K562 (cell line): ENCODE measurements around the gene STK32C. TPM values are rescaled to one million over a fixed set of nuclear protein-coding genes. Genes with fewer than 3 reads are reported as not detected.

Source experiments
- ATAC-seq: fragments of 200-7000 bp; cut with Tn5 transposase; 3 replicates; pipeline ENCODE4 v1.9.1; 2020; ENCODE audit warnings: moderate library complexity
- BruUV-seq: library from RNA; stranded (reverse); fragments of 400-500 nt; replicated peaks from 2 replicates; lab custom pipeline; 2021; lab: Mats Ljungman, UMichigan
- CTCF ChIA-PET: fragments of 300-600 bp; formaldehyde crosslinking; extraction: SDS; loops from one replicate; lab custom pipeline; 2021; ENCODE audit warnings: low intra/inter-chr PET ratio; lab: Yijun Ruan, JAX
- POLR2A ChIA-PET: fragments of 300-600, 350-650 bp; sonication (Branson Sonifier 250); formaldehyde crosslinking; extraction: SDS; loops from one replicate; lab custom pipeline; 2021; ENCODE audit warnings: antibody characterized with exemption, inconsistent platforms; lab: Yijun Ruan, JAX
- DNase-seq, 4 experiments: peaks; one replicate each; pipeline versions ENCODE4 v3.0.0 to v3.0.0-alpha.2; 2011 to 2018; ENCODE audit warnings: low spot score in 3 of 4, mixed read lengths in 3 of 4; ENCODE audit errors: extremely low read depth in 1 of 4
- FAIRE-seq: peaks from 2 replicates; lab custom pipeline; 2011; peaks lifted over from hg19 to GRCh38; lab: Jason Lieb, UNC
- H2AFZ ChIP-seq: 2 replicates; pipeline ENCODE4 v1.6.0; 2011; ENCODE audit warnings: low read depth, low read length, control low read depth, inconsistent platforms
- H3K27ac ChIP-seq: fragments of 200-600 bp; 3 replicates; pipeline ENCODE4 v1.8.0; 2011; ENCODE audit warnings: low read depth, mild to moderate bottlenecking, control low read depth, inconsistent platforms, low read length, moderate library complexity, mixed read lengths; ENCODE audit errors: extremely low read depth
- H3K27me3 ChIP-seq, 2 experiments: fragments of 300-600 bp in 1 of 2; 2 replicates in 1 of 2; 3 replicates in 1 of 2; pipeline versions ENCODE4 v1.6.0 to v1.8.0; 2011; ENCODE audit warnings: inconsistent platforms in 2 of 2, low read length in 2 of 2, mild to moderate bottlenecking in 1 of 2, mixed read lengths in 1 of 2, moderate library complexity in 1 of 2; ENCODE audit not compliant: control insufficient read depth in 2 of 2, insufficient read depth in 2 of 2
- H3K36me3 ChIP-seq: fragments of 300-600 bp; 3 replicates; pipeline ENCODE4 v1.8.0; 2011; ENCODE audit warnings: mild to moderate bottlenecking, low read length, inconsistent platforms; ENCODE audit not compliant: control insufficient read depth, insufficient read depth
- H3K4me1 ChIP-seq, 2 experiments: fragments of 200-600 bp in 1 of 2; replicated peaks in 1 of 2; 2 replicates in 1 of 2; 3 replicates in 1 of 2; pipeline versions ENCODE4 v1.5.1 to v1.8.0; 2011; ENCODE audit warnings: inconsistent platforms in 2 of 2, low read length in 2 of 2, mild to moderate bottlenecking in 1 of 2, mixed read lengths in 1 of 2, moderate library complexity in 1 of 2; ENCODE audit not compliant: control insufficient read depth in 2 of 2, insufficient read depth in 2 of 2
- H3K4me2 ChIP-seq: 2 replicates; pipeline ENCODE4 v1.6.1; 2011; ENCODE audit warnings: low read length, control low read depth, inconsistent platforms, mixed read lengths; ENCODE audit not compliant: insufficient read depth
- H3K4me3 ChIP-seq: fragments of 200-600 bp; sonication (generic), shearing (Covaris generic); 2 replicates; pipeline ENCODE4 v1.5.1; 2016; ENCODE audit warnings: control low read depth, inconsistent platforms
- H3K79me2 ChIP-seq: fragments of 200-600 bp; 3 replicates; pipeline ENCODE4 v1.8.0; 2011; ENCODE audit warnings: low read length, inconsistent platforms; ENCODE audit not compliant: control insufficient read depth, insufficient read depth
- H3K9ac ChIP-seq, 2 experiments: 2 replicates each; pipeline versions ENCODE4 v1.6.0 to v1.6.1; 2011; ENCODE audit warnings: low read depth in 2 of 2, low read length in 2 of 2, control low read depth in 1 of 2, inconsistent platforms in 1 of 2, mild to moderate bottlenecking in 1 of 2, mixed read lengths in 1 of 2; ENCODE audit not compliant: insufficient read depth in 1 of 2
- H3K9me1 ChIP-seq: one replicate; pipeline ENCODE4 v1.6.0; 2011; ENCODE audit warnings: inconsistent platforms, mild to moderate bottlenecking, low read length, moderate library complexity; ENCODE audit not compliant: control insufficient read depth, insufficient read depth
- H3K9me3 ChIP-seq: replicated peaks from 2 replicates; pipeline ENCODE4 v1.5.1; 2011; ENCODE audit warnings: low read depth, low read length, inconsistent platforms; ENCODE audit not compliant: control insufficient read depth, insufficient read depth
- H4K20me1 ChIP-seq: replicated peaks from 2 replicates; pipeline ENCODE4 v1.6.1; 2011; ENCODE audit warnings: low read length, inconsistent platforms, mixed read lengths; ENCODE audit not compliant: control insufficient read depth, insufficient read depth
- CEBPG ChIP-seq, 3 experiments: fragments of 200-800 bp in 1 of 3; sonication (Bioruptor generic) in 1 of 3; sonication (generic) in 1 of 3; formaldehyde crosslinking in 1 of 3; IDR thresholded peaks in 2 of 3; conservative IDR thresholded peaks in 1 of 3; 2 replicates each; pipeline versions ENCODE4 v1.6.1 to v1.8.0; 2016 to 2022; ENCODE audit warnings: missing compliant biosample characterization in 2 of 3, missing genetic modification characterization in 2 of 3, mild to moderate bottlenecking in 1 of 3, missing genetic modification reagents in 1 of 3
- CHD4 ChIP-seq: fragments of 200-600 bp; sonication (generic); IDR thresholded peaks from 3 replicates; pipeline ENCODE4 v1.6.1; 2012; ENCODE audit warnings: low read depth, mild to moderate bottlenecking, mixed read lengths, low read length, inconsistent platforms; ENCODE audit not compliant: insufficient read depth, insufficient replicate concordance, poor library complexity, severe bottlenecking
- GATAD2A ChIP-seq: fragments of 450-650 bp; IDR thresholded peaks from 2 replicates; pipeline ENCODE4 v1.6.1; 2017
- IRF2 ChIP-seq: sonication (generic); formaldehyde crosslinking; IDR thresholded peaks from 2 replicates; pipeline ENCODE4 v1.8.1; 2022; ENCODE audit warnings: mild to moderate bottlenecking, missing genetic modification reagents
- MTA3 ChIP-seq: fragments of 450-650 bp; formaldehyde crosslinking; IDR thresholded peaks from 2 replicates; pipeline ENCODE4 v1.6.1; 2017; ENCODE audit warnings: mild to moderate bottlenecking, borderline replicate concordance
- PHF8 ChIP-seq: fragments of 200-600 bp; sonication (generic); IDR thresholded peaks from 2 replicates; pipeline ENCODE4 v1.6.1; 2012; ENCODE audit warnings: mixed run types, mild to moderate bottlenecking, inconsistent platforms, low read length, moderate library complexity, borderline replicate concordance
- SRF ChIP-seq, 2 experiments: fragments of 250-450, 450-650 bp in 1 of 2; sonication (Bioruptor Pico) in 1 of 2; sonication (generic) in 1 of 2; formaldehyde crosslinking; IDR thresholded peaks; 2 replicates each; pipeline versions ENCODE4 v1.5.0 to v1.5.1; 2020 to 2022; ENCODE audit warnings: mild to moderate bottlenecking in 1 of 2, missing genetic modification reagents in 1 of 2
- ZBTB1 ChIP-seq: sonication (generic); formaldehyde crosslinking; IDR thresholded peaks from 2 replicates; pipeline ENCODE4 v1.8.1; 2023; ENCODE audit warnings: missing genetic modification reagents, low read depth, mild to moderate bottlenecking, borderline replicate concordance
- ZNF212 ChIP-seq: fragments of 450-650 bp; formaldehyde crosslinking; IDR thresholded peaks from 2 replicates; pipeline ENCODE4 v1.4.0; 2020; ENCODE audit warnings: mild to moderate bottlenecking
- WGBS: fragments of 100-300 bp; shearing (Covaris generic); methylation state at CpG from one replicate; pipeline ENCODE4 v1.1.6; 2016; ENCODE audit warnings: low coverage, mixed read lengths; ENCODE audit not compliant: insufficient coverage; ENCODE audit errors: missing lambda C conversion rate; 5-methylcytosine and 5-hydroxymethylcytosine counted together
- in situ Hi-C: fragments of 300-500 bp; cut with MboI; formaldehyde crosslinking; loops from 4 replicates; pipeline ENCODE4 v1.15.0; 2018; ENCODE audit warnings: inconsistent platforms, mixed read lengths
- intact Hi-C: fragments of 100-400 bp; cut with micrococcal nuclease; formaldehyde crosslinking; loops from 2 replicates; pipeline ENCODE4 v1.14.2; 2022
- polyA plus RNA-seq, 8 experiments: library from polyadenylated mRNA; depleted of rRNA in 4 of 8; stranded (reverse) in 5 of 8; unstranded in 3 of 8; fragments of >200 nt; fragmentation: Nextera tagmentation in 2 of 8; fragmentation: Illumina TruSeq in 1 of 8; extraction: Ambion mirVana in 2 of 8; extraction: Trizol in 1 of 8; gene quantifications; 2 replicates each; pipeline versions ENCODE4 v1.2.1 to v1.2.3, GENCODE V29; 2011 to 2014; ENCODE audit warnings: inconsistent platforms in 1 of 8, missing spikeins in 1 of 8
- total RNA-seq, 7 experiments: library from RNA; depleted of rRNA in 6 of 7; stranded (reverse); fragments of >200 nt in 6 of 7; fragmentation: Illumina TruSeq in 2 of 7; extraction: Trizol in 2 of 7; gene quantifications; 2 replicates each; pipeline versions ENCODE4 v1.2.1 to v1.2.3, GENCODE V29; 2011 to 2021; ENCODE audit warnings: low replicate concordance in 1 of 7
- TF ChIP-seq, protein P1 (sequence below): sonication (generic); formaldehyde crosslinking; IDR thresholded peaks from 2 replicates; pipeline ENCODE4 v1.8.1; 2023; ENCODE audit warnings: mild to moderate bottlenecking, missing genetic modification reagents
- TF ChIP-seq, protein P2 (sequence below), 2 experiments: fragments of 200-800 bp in 1 of 2; sonication (Bioruptor generic) in 1 of 2; sonication (generic) in 1 of 2; formaldehyde crosslinking in 1 of 2; IDR thresholded peaks in 1 of 2; conservative IDR thresholded peaks in 1 of 2; 2 replicates each; pipeline versions ENCODE4 v1.5.0 to v1.6.1; 2016 to 2020; ENCODE audit warnings: missing compliant biosample characterization in 1 of 2, missing genetic modification characterization in 1 of 2, missing genetic modification reagents in 1 of 2
- TF ChIP-seq, protein P3 (sequence below): sonication (generic); formaldehyde crosslinking; IDR thresholded peaks from 2 replicates; pipeline ENCODE4 v1.8.1; 2022; ENCODE audit warnings: missing genetic modification reagents
- TF ChIP-seq, protein P4 (sequence below): fragments of 250-450 bp; sonication (Bioruptor Pico); IDR thresholded peaks from 2 replicates; pipeline ENCODE4 v1.8.0; 2022; ENCODE audit warnings: inconsistent platforms, mild to moderate bottlenecking, moderate library complexity, borderline replicate concordance

The STK32C gene
- total and polyA plus RNA-seq, 9 of the 15 experiments (the other 6 are each of a cell fraction or from before 2014, with no cell fraction given): 1.5 to 20.9 (median 6.5) TPM

DNA sequence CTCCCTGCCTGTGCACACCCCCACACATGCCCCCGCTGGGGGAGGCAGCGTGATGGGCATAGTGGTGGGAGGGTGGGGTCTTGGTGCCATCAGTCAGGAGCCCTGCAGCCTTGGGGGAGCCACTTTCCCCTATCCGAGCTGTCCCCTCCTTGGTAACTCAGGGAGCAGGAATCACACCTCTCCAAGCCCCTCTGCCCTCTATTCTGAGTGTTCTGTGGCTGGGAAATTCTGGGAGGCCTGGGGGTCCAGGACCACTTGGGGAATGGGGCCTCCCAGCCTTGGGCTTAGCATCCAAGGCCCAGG lies 109.7 kb downstream of the STK32C start:
- H2AFZ ChIP-seq: no peak overlapping the region
- no peak for DNase-seq
- H3K4me2 ChIP-seq: no peak overlapping the region
- no peaks in the 10 kb centered on the region for H3K9me3 ChIP-seq
- H3K4me3 ChIP-seq: no peak overlapping the region
- POLR2A ChIA-PET: no interaction called here
- no peak overlapping the region for H3K9ac ChIP-seq
- no peak for ATAC-seq
- H3K27ac ChIP-seq: no peak overlapping the region
- intact Hi-C loops (no loop called here), in situ Hi-C loops (no loop called here)
- no peaks in the 10 kb centered on the region; the same call in 1 of the 2 replicates for H4K20me1 ChIP-seq
- no peaks in the 10 kb centered on the region for H3K4me1 ChIP-seq
- peaks cover 0 to 36% of the 10 kb centered on the region in 2 experiments; a peak in 2 of 5 replicates for H3K27me3 ChIP-seq
- no peak for FAIRE-seq
- no peaks in the 10 kb centered on the region for H3K79me2 ChIP-seq
- H3K36me3 ChIP-seq: no peaks in the 10 kb centered on the region
- BruUV-seq: no TSS peak
- H3K9me1 ChIP-seq: no peaks in the 10 kb centered on the region
- CTCF ChIA-PET: no interaction called here
- 0% methylated on average over 1 of the region's 3 CpGs for WGBS
- TF ChIP-seq CEBPG (CRISPR knock-in tag; IDR thresholded peaks at IDR 0.05) (no peak), CEBPG (tag; conservative IDR thresholded peaks at IDR 0.05 in 1 of 2, IDR thresholded peaks at IDR 0.05 in 1 of 2) (no peak), SRF (CRISPR knock-in tag; IDR thresholded peaks at IDR 0.05) (no peak), PHF8 (no peak), ZBTB1 (no peak), MTA3 (no peak), GATAD2A (no peak), IRF2 (CRISPR knock-in tag) (no peak), CHD4 (no peak), ZNF212 (CRISPR knock-in tag) (no peak)
- TF ChIP-seq, protein P1, sequence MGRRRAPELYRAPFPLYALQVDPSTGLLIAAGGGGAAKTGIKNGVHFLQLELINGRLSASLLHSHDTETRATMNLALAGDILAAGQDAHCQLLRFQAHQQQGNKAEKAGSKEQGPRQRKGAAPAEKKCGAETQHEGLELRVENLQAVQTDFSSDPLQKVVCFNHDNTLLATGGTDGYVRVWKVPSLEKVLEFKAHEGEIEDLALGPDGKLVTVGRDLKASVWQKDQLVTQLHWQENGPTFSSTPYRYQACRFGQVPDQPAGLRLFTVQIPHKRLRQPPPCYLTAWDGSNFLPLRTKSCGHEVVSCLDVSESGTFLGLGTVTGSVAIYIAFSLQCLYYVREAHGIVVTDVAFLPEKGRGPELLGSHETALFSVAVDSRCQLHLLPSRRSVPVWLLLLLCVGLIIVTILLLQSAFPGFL (CRISPR knock-in tag): no peak
- TF ChIP-seq, protein P2, sequence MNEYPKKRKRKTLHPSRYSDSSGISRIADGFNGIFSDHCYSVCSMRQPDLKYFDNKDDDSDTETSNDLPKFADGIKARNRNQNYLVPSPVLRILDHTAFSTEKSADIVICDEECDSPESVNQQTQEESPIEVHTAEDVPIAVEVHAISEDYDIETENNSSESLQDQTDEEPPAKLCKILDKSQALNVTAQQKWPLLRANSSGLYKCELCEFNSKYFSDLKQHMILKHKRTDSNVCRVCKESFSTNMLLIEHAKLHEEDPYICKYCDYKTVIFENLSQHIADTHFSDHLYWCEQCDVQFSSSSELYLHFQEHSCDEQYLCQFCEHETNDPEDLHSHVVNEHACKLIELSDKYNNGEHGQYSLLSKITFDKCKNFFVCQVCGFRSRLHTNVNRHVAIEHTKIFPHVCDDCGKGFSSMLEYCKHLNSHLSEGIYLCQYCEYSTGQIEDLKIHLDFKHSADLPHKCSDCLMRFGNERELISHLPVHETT (CRISPR knock-in tag; conservative IDR thresholded peaks at IDR 0.05 in 1 of 2, IDR thresholded peaks at IDR 0.05 in 1 of 2): no peak
- TF ChIP-seq, protein P3, sequence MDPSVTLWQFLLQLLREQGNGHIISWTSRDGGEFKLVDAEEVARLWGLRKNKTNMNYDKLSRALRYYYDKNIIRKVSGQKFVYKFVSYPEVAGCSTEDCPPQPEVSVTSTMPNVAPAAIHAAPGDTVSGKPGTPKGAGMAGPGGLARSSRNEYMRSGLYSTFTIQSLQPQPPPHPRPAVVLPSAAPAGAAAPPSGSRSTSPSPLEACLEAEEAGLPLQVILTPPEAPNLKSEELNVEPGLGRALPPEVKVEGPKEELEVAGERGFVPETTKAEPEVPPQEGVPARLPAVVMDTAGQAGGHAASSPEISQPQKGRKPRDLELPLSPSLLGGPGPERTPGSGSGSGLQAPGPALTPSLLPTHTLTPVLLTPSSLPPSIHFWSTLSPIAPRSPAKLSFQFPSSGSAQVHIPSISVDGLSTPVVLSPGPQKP: no peak
- TF ChIP-seq, protein P4, sequence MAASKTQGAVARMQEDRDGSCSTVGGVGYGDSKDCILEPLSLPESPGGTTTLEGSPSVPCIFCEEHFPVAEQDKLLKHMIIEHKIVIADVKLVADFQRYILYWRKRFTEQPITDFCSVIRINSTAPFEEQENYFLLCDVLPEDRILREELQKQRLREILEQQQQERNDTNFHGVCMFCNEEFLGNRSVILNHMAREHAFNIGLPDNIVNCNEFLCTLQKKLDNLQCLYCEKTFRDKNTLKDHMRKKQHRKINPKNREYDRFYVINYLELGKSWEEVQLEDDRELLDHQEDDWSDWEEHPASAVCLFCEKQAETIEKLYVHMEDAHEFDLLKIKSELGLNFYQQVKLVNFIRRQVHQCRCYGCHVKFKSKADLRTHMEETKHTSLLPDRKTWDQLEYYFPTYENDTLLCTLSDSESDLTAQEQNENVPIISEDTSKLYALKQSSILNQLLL (CRISPR knock-in tag): no peak
